GM10847 (cell line): ENCODE measurements around the gene PTPMT1.

Experiments used
- POLR2A ChIP-seq: IDR thresholded peaks from 2 replicates; pipeline ENCODE4 v1.6.1; 2011; ENCODE audit not compliant: insufficient read length; ENCODE audit errors: extremely low read depth

Gene PTPMT1

GRCh38 chr11:47570651-47571356, 5.4 kb downstream of the PTPMT1 start:
- TF ChIP-seq POLR2A = no peak

- TF ChIP-seq POLR2A = no peak
Measured at GRCh38 chr11:47571357-47571729, 5.9 kb downstream of the PTPMT1 start.

GRCh38 chr11:47571895-47572294, 6.5 kb downstream of the PTPMT1 start:
- TF ChIP-seq POLR2A = no peak

GRCh38 chr11:47572715-47573255, 7.4 kb downstream of the PTPMT1 start:
- TF ChIP-seq POLR2A = no peak

GRCh38 chr11:47573321-47573720, 7.9 kb downstream of the PTPMT1 start:
- no peak for TF ChIP-seq POLR2A

- no peak for TF ChIP-seq POLR2A
Measured at GRCh38 chr11:47577460-47578041, 12.2 kb downstream of the PTPMT1 start.

GRCh38 chr11:47578524-47579494, 13.4 kb downstream of the PTPMT1 start, which contains the start of the genes KBTBD4 and NDUFS3:
TSS of gene KBTBD4 (minus strand) at chr11:47578970. CDS start at chr11:47578951, 19 bp downstream.
TSS of gene NDUFS3 (plus strand) at chr11:47579074. CDS start at chr11:47579092, 18 bp downstream.
- peak; percentile 92 for TF ChIP-seq POLR2A

- no peak for TF ChIP-seq POLR2A
Measured at GRCh38 chr11:47583844-47584243, 18.4 kb downstream of the PTPMT1 start.

GRCh38 chr11:47586098-47586855, 20.9 kb downstream of the PTPMT1 start, which contains the start of gene FAM180B:
TSS of gene FAM180B (plus strand) at chr11:47586678. CDS start at chr11:47586769, 91 bp downstream.
- no peak for TF ChIP-seq POLR2A

GRCh38 chr11:47587039-47587716, 21.8 kb downstream of the PTPMT1 start:
- no peak for TF ChIP-seq POLR2A

GRCh38 chr11:47587723-47588326, 22.4 kb downstream of the PTPMT1 start:
- TF ChIP-seq POLR2A = no peak

- TF ChIP-seq POLR2A = no peak
Measured at GRCh38 chr11:47589118-47589517, 23.7 kb downstream of the PTPMT1 start.

GRCh38 chr11:47589584-47589976, 24.2 kb downstream of the PTPMT1 start:
- no peak for TF ChIP-seq POLR2A

- no peak for TF ChIP-seq POLR2A
Measured at GRCh38 chr11:47589977-47590861, 24.8 kb downstream of the PTPMT1 start.
